Measurements from ENCODE around the gene DAAM2.

GRCh38 chr6:39925931-39926290, 133.7 kb downstream of the DAAM2 start:
- TF ChIP-seq CTCF (conservative IDR thresholded peaks at IDR 0.05; ENCODE audit: low read length) (no peak), EZH2phosphoT487 (IDR thresholded peaks at IDR 0.05; ENCODE audit: borderline replicate concordance, low read depth, low read length) (no peak)

All from OCI-LY7 (cell line).